Right kidney (tissue), 9 donors: ENCODE data around the gene IPMK.

Source experiments
- DNase-seq: peaks from one replicate; pipeline ENCODE4 v3.0.0-alpha.2; 2016
- long read RNA-seq, 8 donors: transcript quantifications; one replicate each; lab custom pipeline, GENCODE V29; 2026

The IPMK gene
- long read RNA-seq, donor 1, partial matches to known transcripts, result 111 of 111 reads
- long read RNA-seq, donor 1, other reads (novel, unspliced or antisense), result 0 of 111 reads
- long read RNA-seq, donor 2, full-length matches to known transcripts, result 3 of 3 reads
- long read RNA-seq, donor 2, partial matches to known transcripts, result 0 of 3 reads
- long read RNA-seq, donor 2, other reads (novel, unspliced or antisense), result 0 of 3 reads
- long read RNA-seq, donor 3, full-length matches to known transcripts, result 1 of 73 reads
- long read RNA-seq, donor 3, partial matches to known transcripts, result 72 of 73 reads
- long read RNA-seq, donor 3, other reads (novel, unspliced or antisense), result 0 of 73 reads
- long read RNA-seq, donor 4, full-length matches to known transcripts, result 8 of 8 reads
- long read RNA-seq, donor 4, partial matches to known transcripts, result 0 of 8 reads
- long read RNA-seq, donor 4, other reads (novel, unspliced or antisense), result 0 of 8 reads
- long read RNA-seq, donor 5, full-length matches to known transcripts, result 4 of 174 reads
- long read RNA-seq, donor 5, partial matches to known transcripts, result 170 of 174 reads
- long read RNA-seq, donor 5, other reads (novel, unspliced or antisense), result 0 of 174 reads
- long read RNA-seq, donor 6, full-length matches to known transcripts, result 3 of 3 reads
- long read RNA-seq, donor 6, partial matches to known transcripts, result 0 of 3 reads
- long read RNA-seq, donor 6, other reads (novel, unspliced or antisense), result 0 of 3 reads
- long read RNA-seq, donor 7, full-length matches to known transcripts, result 3 of 3 reads
- long read RNA-seq, donor 7, partial matches to known transcripts, result 0 of 3 reads
- long read RNA-seq, donor 7, other reads (novel, unspliced or antisense), result 0 of 3 reads
- long read RNA-seq, donor 8, full-length matches to known transcripts, result 2 of 2 reads
- long read RNA-seq, donor 8, partial matches to known transcripts, result 0 of 2 reads
- long read RNA-seq, donor 8, other reads (novel, unspliced or antisense), result 0 of 2 reads

DNA sequence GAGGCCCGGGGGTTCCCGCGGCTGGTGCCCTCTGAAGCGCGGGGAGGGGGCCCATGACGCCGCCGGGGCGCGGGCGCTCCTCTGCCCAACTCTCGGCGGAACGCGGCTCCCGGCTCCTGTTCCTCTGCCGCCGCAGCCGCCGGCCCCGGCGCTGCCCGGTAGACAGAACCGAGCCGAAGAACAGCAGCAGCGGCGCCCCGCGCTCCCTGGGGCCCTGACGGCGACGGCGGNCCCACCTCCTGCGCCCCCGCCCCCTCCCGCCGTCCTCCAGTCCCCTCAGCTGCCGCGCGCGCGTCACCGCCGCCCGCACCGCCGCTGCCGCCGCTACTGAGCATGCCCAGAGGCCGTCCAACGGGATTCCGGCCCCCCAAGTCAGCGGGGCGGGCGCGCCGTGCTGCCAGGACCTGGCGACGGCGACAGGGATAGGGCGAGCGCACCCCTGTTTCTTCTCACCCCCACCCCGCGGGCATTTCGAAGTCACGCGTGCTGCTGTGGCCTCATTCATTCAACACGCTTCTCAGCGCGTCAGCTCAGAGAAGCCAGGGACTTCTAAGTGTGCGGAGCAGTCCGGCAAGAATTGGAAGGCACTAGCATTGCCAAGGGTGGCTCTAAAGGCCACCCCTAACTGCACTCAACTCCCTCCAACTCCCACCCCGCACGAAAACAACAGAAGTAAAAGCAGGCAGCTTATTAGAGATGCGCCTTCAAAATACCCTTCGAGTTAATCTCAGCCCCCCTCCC, at the start of gene IPMK:
Gene IPMK, minus strand, starts transcription at position 182 of the 741 bp plus-strand sequence. CDS start 283 bp downstream, outside the sequence.
- DNase-seq, result peak; percentile 93

DNA sequence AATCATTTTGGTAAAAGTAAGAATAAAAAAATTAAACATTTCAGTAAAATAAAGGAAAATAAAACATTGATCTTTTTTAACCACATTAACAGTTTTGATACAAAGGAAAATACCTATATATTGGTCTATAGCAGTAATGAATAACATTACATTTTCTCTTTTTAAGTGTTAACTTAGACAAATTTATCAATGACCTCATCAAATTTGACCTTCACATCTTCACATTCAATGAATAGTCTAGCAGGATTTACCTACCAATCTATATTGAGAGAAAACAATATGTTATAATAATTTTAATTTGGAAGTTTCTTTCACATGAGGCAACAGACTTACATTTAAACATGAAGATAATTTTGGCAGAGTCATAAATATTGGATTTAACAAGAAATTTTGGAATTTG, 49.2 kb upstream of the IPMK start:
- no peak for DNase-seq

DNA sequence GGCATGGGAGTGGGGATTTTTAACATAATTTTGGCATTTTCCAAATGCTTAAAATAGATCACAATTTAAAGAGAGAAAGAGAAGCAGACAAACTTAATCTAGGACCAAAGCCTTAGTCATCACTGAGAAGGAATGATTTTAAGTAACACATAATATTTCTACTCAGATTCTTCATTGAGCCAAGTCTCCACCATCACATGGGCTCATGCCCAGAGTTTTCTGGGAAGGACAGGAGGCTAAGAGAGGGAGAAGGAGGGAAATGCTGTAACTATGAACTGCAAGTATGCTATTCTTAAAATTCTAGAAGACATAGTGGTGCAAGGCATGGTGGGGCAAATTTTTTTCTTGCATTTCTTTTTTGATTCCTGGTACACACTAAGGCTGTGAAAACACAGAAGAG, 43.3 kb upstream of the IPMK start:
- DNase-seq, result no peak

DNA sequence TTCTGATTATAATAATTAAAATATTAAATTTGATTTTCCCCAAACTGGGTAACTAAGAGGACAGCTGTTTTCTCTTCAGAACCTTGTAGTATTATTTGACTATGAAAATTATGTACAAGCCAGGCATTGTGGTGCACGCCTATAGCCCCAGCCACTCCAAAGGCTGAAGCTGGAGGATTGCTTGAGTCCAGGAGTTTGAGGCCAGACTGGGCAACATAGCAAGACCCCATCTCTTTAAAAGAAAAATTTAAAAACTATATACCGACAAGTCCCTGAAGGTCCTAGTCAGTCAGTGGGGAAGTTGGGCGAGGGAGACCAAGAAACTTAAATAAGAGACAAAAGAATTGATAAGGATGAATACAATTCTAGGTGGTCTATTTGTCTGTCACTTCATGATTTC, 40.0 kb upstream of the IPMK start:
- no peak for DNase-seq

GRCh38 chr10:58305821-58306220, 38.1 kb upstream of the IPMK start:
- DNase-seq, result no peak

- no peak for DNase-seq
Measured at GRCh38 chr10:58304099-58304633, 36.5 kb upstream of the IPMK start.

DNA sequence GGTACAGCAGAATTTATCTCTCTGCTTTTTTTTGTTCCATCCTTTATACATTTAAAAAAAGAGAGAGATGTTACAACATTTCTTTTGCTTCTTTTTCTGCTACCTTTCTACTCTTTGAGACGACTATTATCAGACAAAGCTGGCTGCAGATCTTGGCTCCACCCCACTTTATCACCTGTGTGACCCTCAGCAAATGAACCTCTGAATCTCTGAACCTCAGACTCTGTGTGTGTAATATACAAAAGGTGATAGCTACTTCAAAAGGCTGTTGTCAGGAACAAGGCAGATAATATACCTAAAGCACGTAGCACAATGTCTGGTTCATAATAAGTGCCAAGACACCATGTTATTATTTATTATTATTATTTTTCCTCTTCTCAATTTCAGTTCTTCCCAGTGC, 34.6 kb upstream of the IPMK start:
- DNase-seq, result no peak

DNA sequence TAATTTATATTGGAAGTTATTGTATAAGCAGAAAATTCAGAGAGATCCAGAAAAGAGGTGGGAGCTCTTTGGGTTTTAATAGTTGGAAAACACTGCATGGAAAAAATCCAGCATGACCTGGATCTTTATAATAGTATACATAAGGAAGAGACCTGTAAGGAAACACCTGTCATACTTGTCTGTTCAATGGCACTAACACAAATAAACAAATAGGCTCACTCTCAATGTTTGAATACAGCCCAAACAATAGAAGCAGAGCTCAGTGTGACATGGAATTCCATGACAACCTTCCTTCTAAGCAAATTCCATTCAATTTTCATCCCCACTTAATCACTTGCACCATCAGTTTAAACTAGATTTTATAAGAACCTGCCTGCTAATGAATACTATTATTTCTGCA, 33.0 kb upstream of the IPMK start:
- no peak for DNase-seq

DNA sequence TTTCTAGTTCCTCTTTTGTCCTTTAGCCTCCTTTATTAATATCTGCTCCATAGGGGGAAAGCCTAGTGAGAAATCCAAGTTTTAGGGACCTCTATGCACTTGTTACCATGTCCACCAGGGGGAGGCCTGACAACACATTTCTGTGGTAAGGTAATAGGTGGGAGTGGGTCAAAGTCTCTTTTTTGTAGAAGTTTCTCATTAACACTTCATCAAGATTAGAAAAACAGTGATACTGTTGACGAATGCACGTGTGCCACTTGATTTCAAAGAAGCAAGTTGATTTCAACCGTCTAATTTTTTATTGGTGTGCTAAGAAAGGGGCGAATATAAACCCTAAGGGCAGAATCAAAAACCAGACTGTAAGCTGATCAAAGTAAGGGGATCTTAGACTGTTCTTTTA, 31.9 kb upstream of the IPMK start:
- peak; percentile 19 for DNase-seq

DNA sequence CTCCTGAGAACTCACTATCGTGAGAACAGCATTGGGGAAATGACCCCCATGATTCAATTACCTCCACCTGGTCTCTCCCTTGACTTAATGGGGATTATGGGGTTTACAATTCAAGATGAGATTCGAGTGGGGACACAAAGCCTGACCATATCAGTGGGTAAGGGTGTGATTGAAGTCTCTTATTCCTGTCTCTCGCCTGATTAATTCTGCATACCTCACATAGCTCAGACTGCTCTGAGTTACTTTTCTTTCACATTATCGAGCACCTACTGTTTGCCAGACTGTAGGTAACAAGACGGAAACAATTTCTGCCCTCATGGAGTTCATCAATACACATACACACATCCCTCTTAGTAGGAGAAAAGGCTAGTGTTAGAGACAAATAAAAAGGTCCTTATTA, 26.3 kb upstream of the IPMK start:
- no peak for DNase-seq

GRCh38 chr10:58291538-58292174, 24.0 kb upstream of the IPMK start:
- DNase-seq, result no peak

GRCh38 chr10:58282615-58283014, 14.9 kb upstream of the IPMK start:
- no peak for DNase-seq

DNA sequence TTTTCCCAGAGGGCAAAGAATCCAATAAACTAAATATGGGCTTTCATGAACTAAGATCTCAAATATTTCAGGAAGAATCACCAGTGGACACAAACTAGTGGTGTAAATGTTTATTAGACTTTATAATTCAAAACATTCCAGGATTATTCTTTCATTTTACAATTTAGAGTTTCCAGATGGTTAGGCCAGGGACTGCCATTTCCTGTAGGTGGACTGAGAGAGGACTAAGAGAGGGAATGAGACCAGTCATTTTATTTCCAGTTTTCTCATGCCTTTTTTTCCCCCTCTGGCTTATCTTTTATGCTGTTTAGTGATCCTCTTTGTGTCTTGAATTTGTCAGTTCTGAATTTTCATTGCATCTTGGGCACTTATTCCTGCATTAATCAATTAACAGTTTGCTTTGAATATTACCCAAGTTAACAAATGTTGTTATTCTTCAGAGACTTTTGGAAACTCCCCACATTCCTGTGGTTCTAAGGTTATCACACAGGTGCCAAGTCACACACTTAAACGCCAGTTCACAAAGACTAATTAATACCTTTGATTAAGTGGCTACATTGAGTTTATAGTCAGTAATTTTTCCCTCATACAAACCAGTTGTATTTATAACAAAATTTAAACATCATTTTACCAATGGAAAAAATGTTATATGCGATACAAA, 13.5 kb upstream of the IPMK start:
- DNase-seq, result no peak

GRCh38 chr10:58280477-58280876, 12.8 kb upstream of the IPMK start:
- DNase-seq, result no peak

GRCh38 chr10:58278962-58279307, 11.2 kb upstream of the IPMK start:
- no peak for DNase-seq

DNA sequence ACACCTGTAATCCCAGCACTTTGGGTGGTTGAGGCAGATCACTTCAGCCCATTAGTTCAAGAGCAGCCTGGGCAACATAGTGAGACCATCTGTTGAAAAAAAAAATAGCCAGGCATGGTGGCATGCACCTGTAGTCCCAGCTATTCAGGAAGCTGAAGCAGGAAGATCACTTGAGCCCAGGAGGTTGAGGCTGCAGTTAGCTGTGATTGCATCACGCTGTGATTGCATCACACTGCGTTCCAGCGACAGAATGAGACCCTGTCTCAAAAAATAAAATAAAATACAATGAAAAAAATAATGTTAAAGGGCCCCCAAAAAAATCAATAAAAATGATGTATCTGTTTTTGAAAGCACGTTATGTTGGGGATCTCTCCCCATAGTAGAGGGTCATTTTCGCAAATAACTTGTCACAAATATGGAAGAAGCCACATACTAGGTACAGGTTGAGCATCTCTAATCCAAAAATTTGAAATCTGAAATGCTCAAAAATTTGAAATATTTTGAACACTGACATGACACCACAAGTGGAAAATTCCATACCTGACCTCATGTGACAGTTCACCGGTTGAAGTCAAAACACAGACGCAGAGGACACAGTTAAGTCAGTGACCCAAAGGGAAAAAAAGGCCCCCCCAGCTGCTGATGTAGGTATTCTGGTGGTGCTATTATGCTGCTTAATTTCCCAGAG, 10.7 kb upstream of the IPMK start:
- DNase-seq, result no peak

DNA sequence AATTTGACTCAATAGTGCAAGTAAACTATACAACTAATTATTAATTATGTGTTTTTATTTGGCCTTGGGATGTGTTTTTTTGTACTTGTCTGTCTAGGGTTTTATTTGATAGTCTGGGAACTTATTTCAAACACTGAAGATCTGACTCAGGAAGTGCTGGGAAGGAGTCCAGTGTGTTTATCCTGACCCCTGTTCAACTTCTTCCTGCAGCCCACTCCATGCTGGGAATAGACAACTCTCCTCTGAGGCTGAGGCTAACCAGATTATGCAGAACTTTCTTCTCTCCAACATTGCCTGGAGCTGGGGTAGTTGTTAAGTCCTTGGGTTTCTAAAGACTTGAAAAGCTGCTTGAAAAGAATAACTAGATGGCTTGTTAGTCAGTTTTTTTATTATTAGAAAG, 8.2 kb upstream of the IPMK start:
- no peak for DNase-seq

DNA sequence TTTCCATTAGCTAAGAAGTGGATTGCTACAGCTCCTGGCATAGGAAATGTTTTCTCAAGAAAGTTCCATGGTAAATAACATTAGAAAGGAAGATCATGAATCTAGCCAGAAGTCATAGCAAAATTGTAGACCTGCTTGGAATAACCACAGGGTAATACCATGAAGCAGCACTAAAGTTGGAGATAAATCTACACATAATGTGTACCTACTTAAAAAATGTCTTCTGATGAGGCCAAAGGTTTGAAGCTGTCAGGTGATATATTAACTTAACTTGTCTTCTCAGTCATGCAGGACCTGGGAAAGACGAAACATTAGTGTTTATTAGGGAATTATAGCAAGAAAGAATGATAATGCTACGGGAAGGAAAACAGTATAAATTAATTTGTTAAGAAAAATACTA, 7.6 kb upstream of the IPMK start:
- no peak for DNase-seq

DNA sequence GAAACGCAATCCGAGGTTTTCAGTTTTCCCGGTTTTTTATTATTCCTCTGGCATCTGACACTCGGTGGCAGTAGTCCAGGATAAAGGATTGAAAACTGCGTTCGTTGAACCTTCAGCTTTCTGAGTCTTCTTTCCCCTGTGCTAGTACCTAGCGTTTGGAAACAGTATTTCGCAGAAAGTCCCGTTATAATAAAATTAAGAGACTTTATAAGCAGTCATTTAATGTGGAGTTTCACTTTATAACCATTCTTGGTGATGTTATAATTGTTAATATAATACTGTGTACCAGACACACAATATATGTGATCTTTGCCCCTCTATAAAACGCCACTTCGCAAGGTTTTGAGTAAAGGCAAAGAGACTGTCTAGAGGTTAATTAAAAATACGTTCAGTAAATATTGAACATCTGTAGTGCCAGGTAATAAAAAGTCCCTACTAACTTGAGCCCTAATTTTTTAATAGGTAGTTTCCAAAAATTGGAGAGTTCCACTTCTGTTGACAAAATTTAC, 2.1 kb upstream of the IPMK start:
- no peak for DNase-seq
